Heart left ventricle (tissue), 16 donors: ENCODE data around the gene SIVA1. TPM values are rescaled to one million over a fixed set of nuclear protein-coding genes. Genes with fewer than 3 reads are reported as not detected.
A peak's percentile ranks its signal among the peaks of the same experiment; 100 is the strongest.

Experiments used
- ATAC-seq, 4 donors: fragments of 200-7000 bp; cut with Tn5 transposase; one replicate each; pipeline ENCODE4 v1.9.1; 2020 to 2022; ENCODE audit warnings: moderate library complexity in 4 of 4, mild to moderate bottlenecking in 3 of 4, moderate number of reproducible peaks in 1 of 4
- DNase-seq, 5 donors: peaks; one replicate each; pipeline ENCODE4 v3.0.0-alpha.2; 2020
- H3K27ac ChIP-seq, 12 donors: fragments of 200-600 bp; sonication (generic) in 4 of 12; one replicate each; pipeline versions ENCODE4 v1.5.0 to v1.8.0; 2016 to 2022; ENCODE audit warnings: mild to moderate bottlenecking in 2 of 12
- H3K27me3 ChIP-seq, 9 donors: fragments of 200-600 bp; sonication (generic) in 2 of 9; one replicate each; pipeline versions ENCODE4 v1.5.1 to v1.8.0; 2016 to 2022; ENCODE audit warnings: mild to moderate bottlenecking in 3 of 9
- H3K36me3 ChIP-seq, 9 donors: fragments of 200-600 bp; sonication (generic) in 2 of 9; one replicate each; pipeline versions ENCODE4 v1.5.0 to v1.8.0; 2018 to 2022; ENCODE audit warnings: mild to moderate bottlenecking in 2 of 9
- H3K4me1 ChIP-seq, 12 donors: fragments of 200-600 bp; sonication (generic) in 4 of 12; one replicate each; pipeline versions ENCODE4 v1.5.0 to v1.8.0; 2016 to 2022; ENCODE audit warnings: mild to moderate bottlenecking in 3 of 12
- H3K4me3 ChIP-seq, 12 donors: fragments of 200-600 bp; sonication (generic) in 4 of 12; one replicate each; pipeline versions ENCODE4 v1.5.0 to v1.8.0; 2017 to 2022; ENCODE audit warnings: mild to moderate bottlenecking in 9 of 12, moderate library complexity in 4 of 12
- H3K9me3 ChIP-seq, 12 donors: fragments of 200-600 bp; sonication (generic) in 4 of 12; one replicate each; pipeline versions ENCODE4 v1.5.0 to v1.8.0; 2016 to 2022; ENCODE audit warnings: mild to moderate bottlenecking in 1 of 12
- CTCF ChIP-seq, 12 donors: fragments of 200-600 bp; sonication (generic) in 4 of 12; IDR thresholded peaks; one replicate each; pipeline versions ENCODE4 v1.5.0 to v1.8.0; 2018 to 2022; ENCODE audit warnings: antibody characterized with exemption in 12 of 12, mild to moderate bottlenecking in 5 of 12
- POLR2A ChIP-seq, 2 donors: fragments of 450-650 bp; IDR thresholded peaks; one replicate each; pipeline ENCODE4 v1.6.1; 2017; ENCODE audit warnings: antibody characterized with exemption in 2 of 2, mild to moderate bottlenecking in 2 of 2, moderate library complexity in 2 of 2
- WGBS, 4 donors: extraction: QIAGEN DNeasy Blood & Tissue Kit in 2 of 4; methylation state at CpG; one replicate each; pipeline versions ENCODE4 v1.1.5 to v1.1.7; 2013 to 2018; 5-methylcytosine and 5-hydroxymethylcytosine counted together
- intact Hi-C, 10 donors: fragments of 100-400 bp; cut with DNase I; formaldehyde crosslinking; loops; one replicate each; pipeline versions ENCODE4 v1.11.1 to v1.14.2; 2022
- polyA plus RNA-seq, 2 donors: library from polyadenylated mRNA; stranded (reverse); fragments of 200-250 nt; gene quantifications; one replicate each; pipeline ENCODE4 v1.2.3, GENCODE V29; 2013
- total RNA-seq, 9 donors: library from RNA; depleted of rRNA in 2 of 9; stranded (reverse); fragments of >200 nt in 2 of 9; fragmentation: NEBNext Ultra II Directional in 3 of 9; extraction: Animal tissue kit (Norgen Biotek cat#: 25700) in 3 of 9; gene quantifications; one replicate each; pipeline versions ENCODE4 v1.1.0 to v1.2.4, GENCODE V29; 2016 to 2023
- donor health status: ischemic (EF 13 %, LVEDD 7.1; RV severe dilation, severe dysfunction).
- donor health status: healthy with polysubstance abuse.
- donor health status: DM: no; HTN: yes; CAD: no.
- donor health status: DM: no; HTN: no; CAD: no.
- donor health status: ischemic (EF 25% LVEDD 6.9; RV normal size, moderate dysfunction).
- donor health status: ischemic (EF 25% LVEDD 5.7; RV mildly dilated, moderate dysfunction).
- donor health status: healthy.
- donor health status: DM: yes; HTN: yes; CAD: no.
- donor health status: ischemic (EF 35%, LVEDD 5.7; RV mildly dilated, moderate dysfunction).
- donor health status: nonischemic (EF 11% LVEDD 7.7; RV severe dilation, severe dysfunction).
- donor health status: DM: yes; HTN: yes; CAD: no.
- donor health status: PGD.
- donor health status: ischemic (EF 29% LVEDD 5.4; RV normal size, mild dysfunction).
- donor health status: nonischemic (EF 23%, LVEDD 6.1; RV moderate dilation, normal function).

SIVA1 gene
- total and polyA plus RNA-seq, 11 donors, result 41.0 to 203 (median 57.4) TPM

GRCh38 chr14:104731320-104732294 lies 21.3 kb upstream of the SIVA1 start:
- intact Hi-C loops, result no loop called here
- ATAC-seq (no peak), DNase-seq (no peak)
- peaks cover 0 to 85% (median 52%) of the 10 kb centered on the region in 12 donors for H3K4me1 ChIP-seq
- peak in 5 of 12 donors; percentile 15 to 41 (median 37) for TF ChIP-seq CTCF (IDR thresholded peaks at IDR 0.05)
- TF ChIP-seq POLR2A (IDR thresholded peaks at IDR 0.05), result no peak
- no peak overlapping the region for H3K4me3 ChIP-seq
- no peaks in the 10 kb centered on the region for H3K36me3 ChIP-seq
- H3K9me3 ChIP-seq, result no peaks in the 10 kb centered on the region
- H3K27me3 ChIP-seq, result no peaks in the 10 kb centered on the region
- WGBS, 4 donors, result 80 to 87% (median 85%) methylated on average over 9 to 18 of the region's 18 CpGs
- H3K27ac ChIP-seq, result peak overlapping the region; percentile 63 to 95 (median 88)

- peak; percentile 86 to 96 (median 90) for DNase-seq
- Histone ChIP-seq H3K4me3 (no peak overlapping the region), H3K36me3 (peaks cover 0 to 3% (median 0%) of the 10 kb centered on the region in 9 donors), H3K27ac (peak overlapping the region; percentile 65 to 95 (median 88)), H3K4me1 (peaks cover 0 to 85% (median 56%) of the 10 kb centered on the region in 12 donors), H3K27me3 (no peaks in the 10 kb centered on the region), H3K9me3 (no peaks in the 10 kb centered on the region)
- intact Hi-C loops, result no loop called here
- ATAC-seq, result peak; percentile 68 to 82 (median 76)
- TF ChIP-seq POLR2A (IDR thresholded peaks at IDR 0.05), result peak; percentile 25 to 63
- no peak for TF ChIP-seq CTCF (IDR thresholded peaks at IDR 0.05)
- 54 to 62% (median 57%) methylated on average over 6 to 14 of the region's 14 CpGs; no CpG with 5 or more reads in 1 of the 4 donors for WGBS, 4 donors
These were observed 20.6 kb upstream of the SIVA1 start for GRCh38 chr14:104732355-104732804.

- H3K4me3 ChIP-seq, result no peak overlapping the region
- 68 to 82% (median 78%) methylated on average over 15 to 23 of the region's 23 CpGs for WGBS, 4 donors
- H3K27ac ChIP-seq, result peak overlapping the region; percentile 65 to 95 (median 88)
- peak in 2 of 4 donors; percentile 0 to 2 for ATAC-seq
- TF ChIP-seq CTCF (IDR thresholded peaks at IDR 0.05), result no peak
- TF ChIP-seq POLR2A (IDR thresholded peaks at IDR 0.05), result no peak
- peaks cover 0 to 81% (median 57%) of the 10 kb centered on the region in 12 donors for H3K4me1 ChIP-seq
- no peaks in the 10 kb centered on the region for H3K9me3 ChIP-seq
- DNase-seq, result no peak
- H3K27me3 ChIP-seq, result no peaks in the 10 kb centered on the region
- intact Hi-C loops, result no loop called here
- peaks cover 0 to 6% (median 0%) of the 10 kb centered on the region in 9 donors for H3K36me3 ChIP-seq
These were observed 19.8 kb upstream of the SIVA1 start for GRCh38 chr14:104732931-104733681.
